K562 (cell line): ENCODE measurements around the gene NDUFS8. TPM values are rescaled to one million over a fixed set of nuclear protein-coding genes. Genes with fewer than 3 reads are reported as not detected.
A peak's percentile ranks its signal among the peaks of the same experiment; 100 is the strongest.

Source experiments
- ESRRB ChIP-seq: fragments of 250-450 bp; sonication (Bioruptor Pico); IDR thresholded peaks from 2 replicates; pipeline ENCODE4 v1.5.0; 2020; ENCODE audit warnings: mild to moderate bottlenecking, moderate library complexity, borderline replicate concordance
- NFE2L1 ChIP-seq: fragments of 450-650 bp; IDR thresholded peaks from 2 replicates; pipeline ENCODE4 v1.6.1; 2016; ENCODE audit warnings: missing genetic modification characterization, low read depth, mild to moderate bottlenecking, missing compliant biosample characterization, moderate library complexity, borderline replicate concordance
- ZNF707 ChIP-seq: fragments of 250-450 bp; sonication (Bioruptor Pico); conservative IDR thresholded peaks from 2 replicates; pipeline ENCODE4 v1.8.0; 2022; ENCODE audit warnings: inconsistent platforms, mild to moderate bottlenecking, moderate library complexity
- polyA plus RNA-seq, 8 experiments: library from polyadenylated mRNA; depleted of rRNA in 4 of 8; stranded (reverse) in 5 of 8; unstranded in 3 of 8; fragments of >200 nt; fragmentation: Nextera tagmentation in 2 of 8; fragmentation: Illumina TruSeq in 1 of 8; extraction: Ambion mirVana in 2 of 8; extraction: Trizol in 1 of 8; gene quantifications; 2 replicates each; pipeline versions ENCODE4 v1.2.1 to v1.2.3, GENCODE V29; 2011 to 2014; ENCODE audit warnings: inconsistent platforms in 1 of 8, missing spikeins in 1 of 8
- total RNA-seq, 7 experiments: library from RNA; depleted of rRNA in 6 of 7; stranded (reverse); fragments of >200 nt in 6 of 7; fragmentation: Illumina TruSeq in 2 of 7; extraction: Trizol in 2 of 7; gene quantifications; 2 replicates each; pipeline versions ENCODE4 v1.2.1 to v1.2.3, GENCODE V29; 2011 to 2021; ENCODE audit warnings: low replicate concordance in 1 of 7
- TF ChIP-seq, protein P1 (sequence below): fragments of 200-600 bp; sonication (generic); IDR thresholded peaks from one replicate; pipeline ENCODE4 v1.6.1; 2012; ENCODE audit warnings: mild to moderate bottlenecking, low read depth, low read length, inconsistent platforms
- TF ChIP-seq, protein P2 (sequence below): fragments of 250-450 bp; sonication (Bioruptor Pico); IDR thresholded peaks from 2 replicates; pipeline ENCODE4 v1.4.0; 2020; ENCODE audit warnings: mild to moderate bottlenecking, moderate library complexity, borderline replicate concordance
- TF ChIP-seq, protein P3 (sequence below): sonication (generic); formaldehyde crosslinking; IDR thresholded peaks from 2 replicates; pipeline ENCODE4 v1.8.0; 2022; ENCODE audit warnings: mild to moderate bottlenecking, missing genetic modification reagents

NDUFS8 gene
- total and polyA plus RNA-seq, 9 of the 15 experiments (the other 6 are each of a cell fraction or from before 2014, with no cell fraction given) = 36.5 to 351 (median 101) TPM

DNA sequence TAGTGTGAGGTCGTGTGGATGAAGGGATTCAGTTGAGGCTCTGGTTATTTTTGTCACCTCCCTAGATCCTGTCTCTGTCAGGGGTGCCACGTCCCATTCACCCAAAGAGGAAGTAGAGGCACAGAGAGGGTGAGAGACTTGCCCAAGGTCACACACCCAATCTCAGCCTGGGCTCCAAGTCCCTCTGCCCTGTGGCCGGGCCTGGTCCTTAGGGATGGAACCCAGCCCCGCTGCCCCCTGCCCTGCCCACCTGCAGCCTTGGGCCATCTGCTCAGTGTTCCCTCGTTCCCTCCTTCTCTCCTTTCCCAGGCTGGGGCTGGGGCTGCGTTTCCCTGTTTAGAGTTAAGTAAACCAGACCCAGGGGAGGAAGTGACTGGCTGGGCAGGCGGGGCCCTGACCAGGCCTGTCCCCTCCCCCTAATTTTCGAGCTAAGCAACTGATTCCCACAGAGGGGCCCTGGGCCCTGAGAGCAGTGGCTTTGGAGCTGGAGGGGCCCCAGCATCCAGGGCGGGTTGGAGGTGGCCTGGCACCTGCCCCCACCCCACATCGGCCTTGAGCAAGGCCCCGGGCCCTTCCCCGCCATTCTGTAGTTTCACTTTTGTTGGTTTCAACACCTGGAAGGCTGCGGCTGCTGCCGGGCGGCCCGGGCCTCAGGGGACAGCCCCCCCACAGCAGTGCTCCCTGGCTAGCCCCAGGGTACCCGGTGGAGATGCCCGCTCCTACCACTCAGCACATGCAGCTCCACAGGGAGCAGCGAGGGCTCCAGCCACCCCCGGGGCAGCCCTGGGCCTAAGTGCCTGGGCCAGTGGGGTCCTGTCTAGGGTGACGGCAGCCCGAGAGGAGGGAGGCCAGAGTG is 9.8 kb downstream of the NDUFS8 start (continued):
- TF ChIP-seq, protein P1, sequence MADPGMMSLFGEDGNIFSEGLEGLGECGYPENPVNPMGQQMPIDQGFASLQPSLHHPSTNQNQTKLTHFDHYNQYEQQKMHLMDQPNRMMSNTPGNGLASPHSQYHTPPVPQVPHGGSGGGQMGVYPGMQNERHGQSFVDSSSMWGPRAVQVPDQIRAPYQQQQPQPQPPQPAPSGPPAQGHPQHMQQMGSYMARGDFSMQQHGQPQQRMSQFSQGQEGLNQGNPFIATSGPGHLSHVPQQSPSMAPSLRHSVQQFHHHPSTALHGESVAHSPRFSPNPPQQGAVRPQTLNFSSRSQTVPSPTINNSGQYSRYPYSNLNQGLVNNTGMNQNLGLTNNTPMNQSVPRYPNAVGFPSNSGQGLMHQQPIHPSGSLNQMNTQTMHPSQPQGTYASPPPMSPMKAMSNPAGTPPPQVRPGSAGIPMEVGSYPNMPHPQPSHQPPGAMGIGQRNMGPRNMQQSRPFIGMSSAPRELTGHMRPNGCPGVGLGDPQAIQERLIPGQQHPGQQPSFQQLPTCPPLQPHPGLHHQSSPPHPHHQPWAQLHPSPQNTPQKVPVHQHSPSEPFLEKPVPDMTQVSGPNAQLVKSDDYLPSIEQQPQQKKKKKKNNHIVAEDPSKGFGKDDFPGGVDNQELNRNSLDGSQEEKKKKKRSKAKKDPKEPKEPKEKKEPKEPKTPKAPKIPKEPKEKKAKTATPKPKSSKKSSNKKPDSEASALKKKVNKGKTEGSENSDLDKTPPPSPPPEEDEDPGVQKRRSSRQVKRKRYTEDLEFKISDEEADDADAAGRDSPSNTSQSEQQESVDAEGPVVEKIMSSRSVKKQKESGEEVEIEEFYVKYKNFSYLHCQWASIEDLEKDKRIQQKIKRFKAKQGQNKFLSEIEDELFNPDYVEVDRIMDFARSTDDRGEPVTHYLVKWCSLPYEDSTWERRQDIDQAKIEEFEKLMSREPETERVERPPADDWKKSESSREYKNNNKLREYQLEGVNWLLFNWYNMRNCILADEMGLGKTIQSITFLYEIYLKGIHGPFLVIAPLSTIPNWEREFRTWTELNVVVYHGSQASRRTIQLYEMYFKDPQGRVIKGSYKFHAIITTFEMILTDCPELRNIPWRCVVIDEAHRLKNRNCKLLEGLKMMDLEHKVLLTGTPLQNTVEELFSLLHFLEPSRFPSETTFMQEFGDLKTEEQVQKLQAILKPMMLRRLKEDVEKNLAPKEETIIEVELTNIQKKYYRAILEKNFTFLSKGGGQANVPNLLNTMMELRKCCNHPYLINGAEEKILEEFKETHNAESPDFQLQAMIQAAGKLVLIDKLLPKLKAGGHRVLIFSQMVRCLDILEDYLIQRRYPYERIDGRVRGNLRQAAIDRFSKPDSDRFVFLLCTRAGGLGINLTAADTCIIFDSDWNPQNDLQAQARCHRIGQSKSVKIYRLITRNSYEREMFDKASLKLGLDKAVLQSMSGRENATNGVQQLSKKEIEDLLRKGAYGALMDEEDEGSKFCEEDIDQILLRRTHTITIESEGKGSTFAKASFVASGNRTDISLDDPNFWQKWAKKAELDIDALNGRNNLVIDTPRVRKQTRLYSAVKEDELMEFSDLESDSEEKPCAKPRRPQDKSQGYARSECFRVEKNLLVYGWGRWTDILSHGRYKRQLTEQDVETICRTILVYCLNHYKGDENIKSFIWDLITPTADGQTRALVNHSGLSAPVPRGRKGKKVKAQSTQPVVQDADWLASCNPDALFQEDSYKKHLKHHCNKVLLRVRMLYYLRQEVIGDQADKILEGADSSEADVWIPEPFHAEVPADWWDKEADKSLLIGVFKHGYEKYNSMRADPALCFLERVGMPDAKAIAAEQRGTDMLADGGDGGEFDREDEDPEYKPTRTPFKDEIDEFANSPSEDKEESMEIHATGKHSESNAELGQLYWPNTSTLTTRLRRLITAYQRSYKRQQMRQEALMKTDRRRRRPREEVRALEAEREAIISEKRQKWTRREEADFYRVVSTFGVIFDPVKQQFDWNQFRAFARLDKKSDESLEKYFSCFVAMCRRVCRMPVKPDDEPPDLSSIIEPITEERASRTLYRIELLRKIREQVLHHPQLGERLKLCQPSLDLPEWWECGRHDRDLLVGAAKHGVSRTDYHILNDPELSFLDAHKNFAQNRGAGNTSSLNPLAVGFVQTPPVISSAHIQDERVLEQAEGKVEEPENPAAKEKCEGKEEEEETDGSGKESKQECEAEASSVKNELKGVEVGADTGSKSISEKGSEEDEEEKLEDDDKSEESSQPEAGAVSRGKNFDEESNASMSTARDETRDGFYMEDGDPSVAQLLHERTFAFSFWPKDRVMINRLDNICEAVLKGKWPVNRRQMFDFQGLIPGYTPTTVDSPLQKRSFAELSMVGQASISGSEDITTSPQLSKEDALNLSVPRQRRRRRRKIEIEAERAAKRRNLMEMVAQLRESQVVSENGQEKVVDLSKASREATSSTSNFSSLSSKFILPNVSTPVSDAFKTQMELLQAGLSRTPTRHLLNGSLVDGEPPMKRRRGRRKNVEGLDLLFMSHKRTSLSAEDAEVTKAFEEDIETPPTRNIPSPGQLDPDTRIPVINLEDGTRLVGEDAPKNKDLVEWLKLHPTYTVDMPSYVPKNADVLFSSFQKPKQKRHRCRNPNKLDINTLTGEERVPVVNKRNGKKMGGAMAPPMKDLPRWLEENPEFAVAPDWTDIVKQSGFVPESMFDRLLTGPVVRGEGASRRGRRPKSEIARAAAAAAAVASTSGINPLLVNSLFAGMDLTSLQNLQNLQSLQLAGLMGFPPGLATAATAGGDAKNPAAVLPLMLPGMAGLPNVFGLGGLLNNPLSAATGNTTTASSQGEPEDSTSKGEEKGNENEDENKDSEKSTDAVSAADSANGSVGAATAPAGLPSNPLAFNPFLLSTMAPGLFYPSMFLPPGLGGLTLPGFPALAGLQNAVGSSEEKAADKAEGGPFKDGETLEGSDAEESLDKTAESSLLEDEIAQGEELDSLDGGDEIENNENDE = no peak
- TF ChIP-seq, protein P2, sequence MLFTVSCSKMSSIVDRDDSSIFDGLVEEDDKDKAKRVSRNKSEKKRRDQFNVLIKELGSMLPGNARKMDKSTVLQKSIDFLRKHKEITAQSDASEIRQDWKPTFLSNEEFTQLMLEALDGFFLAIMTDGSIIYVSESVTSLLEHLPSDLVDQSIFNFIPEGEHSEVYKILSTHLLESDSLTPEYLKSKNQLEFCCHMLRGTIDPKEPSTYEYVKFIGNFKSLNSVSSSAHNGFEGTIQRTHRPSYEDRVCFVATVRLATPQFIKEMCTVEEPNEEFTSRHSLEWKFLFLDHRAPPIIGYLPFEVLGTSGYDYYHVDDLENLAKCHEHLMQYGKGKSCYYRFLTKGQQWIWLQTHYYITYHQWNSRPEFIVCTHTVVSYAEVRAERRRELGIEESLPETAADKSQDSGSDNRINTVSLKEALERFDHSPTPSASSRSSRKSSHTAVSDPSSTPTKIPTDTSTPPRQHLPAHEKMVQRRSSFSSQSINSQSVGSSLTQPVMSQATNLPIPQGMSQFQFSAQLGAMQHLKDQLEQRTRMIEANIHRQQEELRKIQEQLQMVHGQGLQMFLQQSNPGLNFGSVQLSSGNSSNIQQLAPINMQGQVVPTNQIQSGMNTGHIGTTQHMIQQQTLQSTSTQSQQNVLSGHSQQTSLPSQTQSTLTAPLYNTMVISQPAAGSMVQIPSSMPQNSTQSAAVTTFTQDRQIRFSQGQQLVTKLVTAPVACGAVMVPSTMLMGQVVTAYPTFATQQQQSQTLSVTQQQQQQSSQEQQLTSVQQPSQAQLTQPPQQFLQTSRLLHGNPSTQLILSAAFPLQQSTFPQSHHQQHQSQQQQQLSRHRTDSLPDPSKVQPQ (CRISPR knock-in tag) = 0 out of 2 replicates have a peak, but pooled peaks have one; percentile 54
- TF ChIP-seq, protein P3, sequence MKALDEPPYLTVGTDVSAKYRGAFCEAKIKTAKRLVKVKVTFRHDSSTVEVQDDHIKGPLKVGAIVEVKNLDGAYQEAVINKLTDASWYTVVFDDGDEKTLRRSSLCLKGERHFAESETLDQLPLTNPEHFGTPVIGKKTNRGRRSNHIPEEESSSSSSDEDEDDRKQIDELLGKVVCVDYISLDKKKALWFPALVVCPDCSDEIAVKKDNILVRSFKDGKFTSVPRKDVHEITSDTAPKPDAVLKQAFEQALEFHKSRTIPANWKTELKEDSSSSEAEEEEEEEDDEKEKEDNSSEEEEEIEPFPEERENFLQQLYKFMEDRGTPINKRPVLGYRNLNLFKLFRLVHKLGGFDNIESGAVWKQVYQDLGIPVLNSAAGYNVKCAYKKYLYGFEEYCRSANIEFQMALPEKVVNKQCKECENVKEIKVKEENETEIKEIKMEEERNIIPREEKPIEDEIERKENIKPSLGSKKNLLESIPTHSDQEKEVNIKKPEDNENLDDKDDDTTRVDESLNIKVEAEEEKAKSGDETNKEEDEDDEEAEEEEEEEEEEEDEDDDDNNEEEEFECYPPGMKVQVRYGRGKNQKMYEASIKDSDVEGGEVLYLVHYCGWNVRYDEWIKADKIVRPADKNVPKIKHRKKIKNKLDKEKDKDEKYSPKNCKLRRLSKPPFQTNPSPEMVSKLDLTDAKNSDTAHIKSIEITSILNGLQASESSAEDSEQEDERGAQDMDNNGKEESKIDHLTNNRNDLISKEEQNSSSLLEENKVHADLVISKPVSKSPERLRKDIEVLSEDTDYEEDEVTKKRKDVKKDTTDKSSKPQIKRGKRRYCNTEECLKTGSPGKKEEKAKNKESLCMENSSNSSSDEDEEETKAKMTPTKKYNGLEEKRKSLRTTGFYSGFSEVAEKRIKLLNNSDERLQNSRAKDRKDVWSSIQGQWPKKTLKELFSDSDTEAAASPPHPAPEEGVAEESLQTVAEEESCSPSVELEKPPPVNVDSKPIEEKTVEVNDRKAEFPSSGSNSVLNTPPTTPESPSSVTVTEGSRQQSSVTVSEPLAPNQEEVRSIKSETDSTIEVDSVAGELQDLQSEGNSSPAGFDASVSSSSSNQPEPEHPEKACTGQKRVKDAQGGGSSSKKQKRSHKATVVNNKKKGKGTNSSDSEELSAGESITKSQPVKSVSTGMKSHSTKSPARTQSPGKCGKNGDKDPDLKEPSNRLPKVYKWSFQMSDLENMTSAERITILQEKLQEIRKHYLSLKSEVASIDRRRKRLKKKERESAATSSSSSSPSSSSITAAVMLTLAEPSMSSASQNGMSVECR (CRISPR knock-in tag) = no peak
- TF ChIP-seq NFE2L1 (tag) (no peak), ESRRB (no peak), ZNF707 (CRISPR knock-in tag) (no peak)
